ENCODE measurements around the gene OR13C3.
A peak's percentile ranks its signal among the peaks of the same experiment; 100 is the strongest.
"Not testable (repeated sequence)": the region's sequence is repeated elsewhere in the genome, so short reads cannot be mapped to it uniquely, and the experiment has no call there.

The OR13C3 gene

GRCh38 chr9:104536756-104537155 is at the start of gene OR13C3:
Gene OR13C3 (minus strand): TSS chr9:104536856. CDS start chr9:104536723, 133 bp downstream.
- no peak for DNase-seq (ENCODE audit: low spot score)

GRCh38 chr9:104580562-104580961 is 43.9 kb upstream of the OR13C3 start:
- no peak for DNase-seq (ENCODE audit: low spot score)

GRCh38 chr9:104577263-104577662 is 40.6 kb upstream of the OR13C3 start:
- no peak for DNase-seq (ENCODE audit: low spot score)

GRCh38 chr9:104575456-104575855 is 38.8 kb upstream of the OR13C3 start:
- no peak for DNase-seq (ENCODE audit: low spot score)

GRCh38 chr9:104572612-104573011 is 36.0 kb upstream of the OR13C3 start:
- no peak for DNase-seq (ENCODE audit: low spot score)

- DNase-seq (ENCODE audit: low spot score): no peak
These were observed 32.2 kb upstream of the OR13C3 start, which contains the start of gene OR13C8 for GRCh38 chr9:104568868-104569267. Gene OR13C8 (plus strand): TSS chr9:104569168. CDS start chr9:104569168, 0 bp downstream.

- no peak for DNase-seq (ENCODE audit: low spot score)
These were observed 27.7 kb upstream of the OR13C3 start for GRCh38 chr9:104564358-104564757.

- DNase-seq (ENCODE audit: low spot score): no peak
These were observed 20.4 kb upstream of the OR13C3 start for GRCh38 chr9:104556830-104557634.

GRCh38 chr9:104555521-104555920 is 18.9 kb upstream of the OR13C3 start:
- DNase-seq (ENCODE audit: low spot score): no peak

GRCh38 chr9:104553261-104553660 is 16.6 kb upstream of the OR13C3 start:
- DNase-seq (ENCODE audit: low spot score): no peak

- no peak for DNase-seq (ENCODE audit: low spot score)
These were observed 8.0 kb upstream of the OR13C3 start for GRCh38 chr9:104544644-104545043.

GRCh38 chr9:104539275-104539674 is 2.6 kb upstream of the OR13C3 start:
- no peak for DNase-seq (ENCODE audit: low spot score)

- no peak for DNase-seq (ENCODE audit: low spot score)
These were observed 9.5 kb downstream of the OR13C3 start, which contains the start of gene OR13C4 for GRCh38 chr9:104527109-104527508. Gene OR13C4 (minus strand): TSS chr9:104527209. CDS start chr9:104527209, 0 bp downstream.

- not testable (repeated sequence) for DNase-seq (ENCODE audit: low spot score)
These were observed 16.4 kb downstream of the OR13C3 start for GRCh38 chr9:104520241-104520640.

- no peak for DNase-seq (ENCODE audit: low spot score)
These were observed 21.8 kb downstream of the OR13C3 start for GRCh38 chr9:104514901-104515300.

- no peak for DNase-seq (ENCODE audit: low spot score)
These were observed 30.1 kb downstream of the OR13C3 start for GRCh38 chr9:104506565-104506964.

- no peak for DNase-seq (ENCODE audit: low spot score)
These were observed 32.7 kb downstream of the OR13C3 start, which contains the start of gene OR13F1 for GRCh38 chr9:104503963-104504362. Gene OR13F1 (plus strand): TSS chr9:104504263. CDS start chr9:104504263, 0 bp downstream.

GRCh38 chr9:104503440-104503839 is 33.2 kb downstream of the OR13C3 start:
- no peak for DNase-seq (ENCODE audit: low spot score)

- DNase-seq (ENCODE audit: low spot score): peak; percentile 54
These were observed 41.8 kb downstream of the OR13C3 start for GRCh38 chr9:104494808-104495207.
